ENCODE measurements around the gene TRIM44.

- no peak for TF ChIP-seq CTCF (IDR thresholded peaks at IDR 0.05)
- no peak for TF ChIP-seq POLR2AphosphoS5 (IDR thresholded peaks at IDR 0.05)
- no peak for TF ChIP-seq POLR2A (IDR thresholded peaks at IDR 0.05; ENCODE audit: low read depth)
Observed at GRCh38 chr11:35747668-35748067, 85.1 kb downstream of the TRIM44 start.
